Measurements from ENCODE around the gene ARHGAP6.

- no peak for TF ChIP-seq POLR2A (IDR thresholded peaks at IDR 0.05)
- TF ChIP-seq CTCF (IDR thresholded peaks at IDR 0.05): no peak
- no peak for TF ChIP-seq EP300 (IDR thresholded peaks at IDR 0.05)
Observed at GRCh38 chrX:11665168-11666111, at the start of gene ARHGAP6.

Measured in upper lobe of left lung (tissue), 4 donors.